Neural cell (in vitro differentiated cells): ENCODE data around the gene PCBP4. TPM values are rescaled to one million over a fixed set of nuclear protein-coding genes. Genes with fewer than 3 reads are reported as not detected.

Experiments
- H2AFZ ChIP-seq: fragments of 200-600, 300-800 bp; sonication (generic), shearing (Covaris generic); 2 replicates; pipeline ENCODE4 v1.6.0; 2014; ENCODE audit warnings: low read depth, mild to moderate bottlenecking, antibody characterized with exemption, low read length, moderate library complexity
- H3F3A ChIP-seq: fragments of 200-600 bp; shearing (Covaris generic); 2 replicates; pipeline ENCODE4 v1.6.1; 2016; ENCODE audit warnings: mild to moderate bottlenecking, moderate library complexity, mixed read lengths, antibody characterized with exemption, low read length; ENCODE audit not compliant: insufficient read depth, poor library complexity, severe bottlenecking
- H3K27ac ChIP-seq: fragments of 200-600, 300-800 bp; sonication (generic), shearing (Covaris generic); 2 replicates; pipeline ENCODE4 v1.5.1; 2014; ENCODE audit warnings: mild to moderate bottlenecking, low read length, moderate library complexity
- H3K27me3 ChIP-seq: fragments of 300-800, 200-600 bp; sonication (generic), shearing (Covaris generic); 2 replicates; pipeline ENCODE4 v1.6.0; 2014; ENCODE audit warnings: mild to moderate bottlenecking, low read depth, low read length, moderate library complexity; ENCODE audit not compliant: insufficient read depth
- H3K36me3 ChIP-seq: fragments of 300-800, 200-600 bp; sonication (generic), shearing (Covaris generic); 2 replicates; pipeline ENCODE4 v1.5.1; 2014; ENCODE audit warnings: mild to moderate bottlenecking, antibody characterized with exemption, low read length, moderate library complexity; ENCODE audit not compliant: insufficient read depth
- H3K4me2 ChIP-seq: fragments of 300-800, 200-600 bp; sonication (generic), shearing (Covaris generic); 2 replicates; pipeline ENCODE4 v1.6.0; 2014; ENCODE audit warnings: mild to moderate bottlenecking, low read length
- H3K4me3 ChIP-seq: fragments of 300-800, 200-600 bp; sonication (generic), shearing (Covaris generic); 2 replicates; pipeline ENCODE4 v1.5.1; 2014; ENCODE audit warnings: mild to moderate bottlenecking, low read length, moderate library complexity
- H3K79me2 ChIP-seq: fragments of 200-600 bp; shearing (Covaris generic); replicated peaks from 2 replicates; pipeline ENCODE4 v1.6.0; 2014; ENCODE audit warnings: mild to moderate bottlenecking, low read length, moderate library complexity; ENCODE audit not compliant: insufficient read depth
- H3K9ac ChIP-seq: fragments of 300-800, 200-600 bp; sonication (generic), shearing (Covaris generic); 2 replicates; pipeline ENCODE4 v1.6.1; 2016; ENCODE audit warnings: mild to moderate bottlenecking, low read length, mixed read lengths
- H3K9me2 ChIP-seq: fragments of 200-600 bp; shearing (Covaris generic); 2 replicates; pipeline ENCODE4 v1.6.1; 2016; ENCODE audit warnings: mild to moderate bottlenecking, low read length, mixed read lengths; ENCODE audit not compliant: insufficient read depth
- H3K9me3 ChIP-seq: fragments of 200-600, 300-800 bp; sonication (generic), shearing (Covaris generic); 2 replicates; pipeline ENCODE4 v1.6.1; 2016; ENCODE audit warnings: mild to moderate bottlenecking, mixed run types, low read length, moderate library complexity, mixed read lengths
- H4K20me1 ChIP-seq: fragments of 200-600 bp; shearing (Covaris generic); 2 replicates; pipeline ENCODE4 v1.6.1; 2016; ENCODE audit warnings: mild to moderate bottlenecking, mixed run types; ENCODE audit not compliant: insufficient read depth
- CTCF ChIP-seq: fragments of 450-650 bp; IDR thresholded peaks from 2 replicates; pipeline ENCODE4 v1.5.1; 2014; ENCODE audit warnings: antibody characterized with exemption, mild to moderate bottlenecking, moderate library complexity; ENCODE audit not compliant: poor library complexity, severe bottlenecking
- EP300 ChIP-seq: fragments of 450-650 bp; conservative IDR thresholded peaks from 2 replicates; pipeline ENCODE4 v1.6.1; 2014; ENCODE audit warnings: antibody characterized with exemption, mild to moderate bottlenecking, moderate library complexity; ENCODE audit not compliant: poor library complexity, severe bottlenecking
- EZH2 ChIP-seq: fragments of 200-600, 300-800 bp; shearing (Covaris generic), sonication (generic); IDR thresholded peaks from 2 replicates; pipeline ENCODE4 v1.6.1; 2014; ENCODE audit warnings: antibody characterized with exemption, low read length, borderline replicate concordance, mild to moderate bottlenecking; ENCODE audit not compliant: insufficient read depth, poor library complexity, severe bottlenecking
- MXI1 ChIP-seq: fragments of 450-650 bp; conservative IDR thresholded peaks from 2 replicates; pipeline ENCODE4 v1.6.1; 2014; ENCODE audit warnings: antibody characterized with exemption, mild to moderate bottlenecking; ENCODE audit not compliant: poor library complexity, severe bottlenecking
- POLR2AphosphoS5 ChIP-seq: IDR thresholded peaks from 2 replicates; pipeline ENCODE4 v1.6.1; 2012
- RAD21 ChIP-seq: fragments of 450-650 bp; conservative IDR thresholded peaks from 2 replicates; pipeline ENCODE4 v1.6.1; 2014; ENCODE audit warnings: antibody characterized with exemption, mild to moderate bottlenecking, moderate library complexity
- REST ChIP-seq: IDR thresholded peaks from 2 replicates; pipeline ENCODE4 v1.6.1; 2012; ENCODE audit warnings: borderline replicate concordance
- SMC3 ChIP-seq: fragments of 450-650 bp; conservative IDR thresholded peaks from 2 replicates; pipeline ENCODE4 v1.6.1; 2014; ENCODE audit warnings: antibody characterized with exemption, mild to moderate bottlenecking, moderate library complexity; ENCODE audit not compliant: poor library complexity
- TAF1 ChIP-seq: IDR thresholded peaks from 2 replicates; pipeline ENCODE4 v1.6.1; 2012; ENCODE audit warnings: low read depth
- polyA plus RNA-seq: library from polyadenylated mRNA; depleted of rRNA; stranded (reverse); fragments of >200 nt; gene quantifications from 2 replicates; pipeline ENCODE4 v1.2.3, GENCODE V29; 2014

The PCBP4 gene
- polyA plus RNA-seq, 1 donor from 2014 or later, result 251 TPM

GRCh38 chr3:51938780-51939425 lies 28.4 kb downstream of the PCBP4 start:
- no peaks in the 10 kb centered on the region for H3K79me2 ChIP-seq
- TF ChIP-seq REST (no peak), CTCF (no peak), POLR2AphosphoS5 (no peak), SMC3 (no peak), TAF1 (no peak), MXI1 (no peak), EZH2 (no peak), RAD21 (no peak), EP300 (no peak)
- no peaks in the 10 kb centered on the region for H3K36me3 ChIP-seq
- no peaks in the 10 kb centered on the region for H4K20me1 ChIP-seq
- H3K9me3 ChIP-seq, result no peaks in the 10 kb centered on the region
- H2AFZ ChIP-seq, result no peak overlapping the region
- H3K4me2 ChIP-seq, result no peak overlapping the region
- no peaks in the 10 kb centered on the region for H3K27me3 ChIP-seq
- H3K9me2 ChIP-seq, result no peaks in the 10 kb centered on the region
- H3K27ac ChIP-seq, result no peak overlapping the region
- no peak overlapping the region for H3K4me3 ChIP-seq
- H3K9ac ChIP-seq, result no peak overlapping the region
- no peaks in the 10 kb centered on the region for H3F3A ChIP-seq

GRCh38 chr3:51937611-51938450 lies 29.4 kb downstream of the PCBP4 start:
- no peak overlapping the region for H3K27ac ChIP-seq
- no peaks in the 10 kb centered on the region for H3K36me3 ChIP-seq
- no peak overlapping the region for H2AFZ ChIP-seq
- H3K9me2 ChIP-seq, result no peaks in the 10 kb centered on the region
- H3K79me2 ChIP-seq, result no peaks in the 10 kb centered on the region
- no peak overlapping the region for H3K4me2 ChIP-seq
- H3K27me3 ChIP-seq, result no peaks in the 10 kb centered on the region
- H3K4me3 ChIP-seq, result no peak overlapping the region
- no peak for TF ChIP-seq EZH2
- TF ChIP-seq TAF1, result no peak
- no peak for TF ChIP-seq POLR2AphosphoS5
- no peak for TF ChIP-seq EP300
- no peak for TF ChIP-seq SMC3
- no peak for TF ChIP-seq CTCF
- no peak for TF ChIP-seq RAD21
- TF ChIP-seq REST, result no peak
- no peak for TF ChIP-seq MXI1
- H3F3A ChIP-seq, result no peaks in the 10 kb centered on the region
- H3K9me3 ChIP-seq, result no peaks in the 10 kb centered on the region
- H3K9ac ChIP-seq, result no peak overlapping the region
- no peaks in the 10 kb centered on the region for H4K20me1 ChIP-seq
